Activated naive CD4-positive, alpha-beta T cell treated with anti-CD3 and anti-CD28 coated beads, Interleukin-2, amount 50 U/mL, for 16 hours (primary cell): ENCODE measurements around the gene IRGQ.
A peak's percentile ranks its signal among the peaks of the same experiment; 100 is the strongest.
"Not testable (repeated sequence)": the region's sequence is repeated elsewhere in the genome, so short reads cannot be mapped to it uniquely, and the experiment has no call there.

Experiments
- DNase-seq: peaks from one replicate; pipeline ENCODE4 v3.0.0-alpha.2; 2020

Gene IRGQ

GRCh38 chr19:43569657-43570056 lies 26.3 kb downstream of the IRGQ start:
- no peak for DNase-seq

GRCh38 chr19:43564800-43565199 lies 31.1 kb downstream of the IRGQ start:
- DNase-seq, result no peak

- no peak for DNase-seq
Observed at GRCh38 chr19:43563816-43564457, 32.0 kb downstream of the IRGQ start.

- peak; percentile 57 for DNase-seq
Observed at GRCh38 chr19:43562698-43563241, 33.2 kb downstream of the IRGQ start.

- no peak for DNase-seq
Observed at GRCh38 chr19:43562226-43562697, 33.7 kb downstream of the IRGQ start.

GRCh38 chr19:43561139-43561970 lies 34.6 kb downstream of the IRGQ start:
- no peak for DNase-seq

- peak; percentile 19 for DNase-seq
Observed at GRCh38 chr19:43560687-43561086, 35.2 kb downstream of the IRGQ start.

GRCh38 chr19:43555185-43555770 lies 40.7 kb downstream of the IRGQ start:
- peak; percentile 81 for DNase-seq

GRCh38 chr19:43554317-43554895 lies 41.5 kb downstream of the IRGQ start:
- no peak for DNase-seq

GRCh38 chr19:43553656-43554055 lies 42.3 kb downstream of the IRGQ start:
- no peak for DNase-seq

- no peak for DNase-seq
Observed at GRCh38 chr19:43552616-43553015, 43.3 kb downstream of the IRGQ start.

GRCh38 chr19:43552198-43552450 lies 43.8 kb downstream of the IRGQ start:
- DNase-seq, result no peak

GRCh38 chr19:43551399-43552197 lies 44.3 kb downstream of the IRGQ start:
- DNase-seq, result no peak

- DNase-seq, result no peak
Observed at GRCh38 chr19:43548706-43549105, 47.2 kb downstream of the IRGQ start.

- DNase-seq, result not testable (repeated sequence)
Observed at GRCh38 chr19:43547926-43548325, 48.0 kb downstream of the IRGQ start.

GRCh38 chr19:43546581-43546980 lies 49.4 kb downstream of the IRGQ start:
- DNase-seq, result no peak

GRCh38 chr19:43545981-43546380 lies 50.0 kb downstream of the IRGQ start:
- no peak for DNase-seq

GRCh38 chr19:43545276-43545675 lies 50.7 kb downstream of the IRGQ start:
- no peak for DNase-seq

GRCh38 chr19:43544077-43544476 lies 51.9 kb downstream of the IRGQ start:
- DNase-seq, result no peak

GRCh38 chr19:43541920-43542650 lies 53.8 kb downstream of the IRGQ start:
- no peak for DNase-seq

GRCh38 chr19:43540381-43540780 lies 55.6 kb downstream of the IRGQ start:
- DNase-seq, result no peak

- DNase-seq, result no peak
Observed at GRCh38 chr19:43538922-43539321, 57.0 kb downstream of the IRGQ start.
